Activated CD8-positive, alpha-beta memory T cell treated with anti-CD3 and anti-CD28 coated beads for 24 hours (primary cell): ENCODE measurements around the gene HERC2.
"Not testable (repeated sequence)": the region's sequence is repeated elsewhere in the genome, so short reads cannot be mapped to it uniquely, and the experiment has no call there.

Source experiments
- DNase-seq: peaks from one replicate; pipeline ENCODE4 v3.0.0-alpha.2; 2020

The HERC2 gene

GRCh38 chr15:28128031-28128430 lies 193.9 kb downstream of the HERC2 start:
- no peak for DNase-seq

- DNase-seq = no peak
Observed at GRCh38 chr15:28127036-28127435, 194.9 kb downstream of the HERC2 start.

- DNase-seq = no peak
Observed at GRCh38 chr15:28125673-28126651, 196.0 kb downstream of the HERC2 start.

GRCh38 chr15:28124841-28125240 lies 197.1 kb downstream of the HERC2 start:
- DNase-seq = no peak

- DNase-seq = peak; percentile 79
Observed at GRCh38 chr15:28123408-28124023, 198.5 kb downstream of the HERC2 start.

GRCh38 chr15:28122038-28122949 lies 199.7 kb downstream of the HERC2 start:
- DNase-seq = no peak

GRCh38 chr15:28121577-28121976 lies 200.4 kb downstream of the HERC2 start:
- DNase-seq = not testable (repeated sequence)

- no peak for DNase-seq
Observed at GRCh38 chr15:28120359-28120640, 201.7 kb downstream of the HERC2 start.

- DNase-seq = no peak
Observed at GRCh38 chr15:28118531-28118930, 203.4 kb downstream of the HERC2 start.

GRCh38 chr15:28118083-28118482 lies 203.9 kb downstream of the HERC2 start:
- DNase-seq = no peak

GRCh38 chr15:28117432-28117990 lies 204.5 kb downstream of the HERC2 start:
- no peak for DNase-seq

- DNase-seq = no peak
Observed at GRCh38 chr15:28116521-28117431, 205.2 kb downstream of the HERC2 start.

GRCh38 chr15:28115871-28116270 lies 206.1 kb downstream of the HERC2 start:
- no peak for DNase-seq

- DNase-seq = peak; percentile 19
Observed at GRCh38 chr15:28114721-28115622, 207.0 kb downstream of the HERC2 start.

- DNase-seq = no peak
Observed at GRCh38 chr15:28114114-28114455, 207.9 kb downstream of the HERC2 start.

GRCh38 chr15:28113394-28114113 lies 208.4 kb downstream of the HERC2 start:
- DNase-seq = peak; percentile 53

- peak; percentile 35 for DNase-seq
Observed at GRCh38 chr15:28112962-28113361, 209.0 kb downstream of the HERC2 start.

GRCh38 chr15:28112101-28112760 lies 209.7 kb downstream of the HERC2 start:
- DNase-seq = peak; percentile 13

GRCh38 chr15:28111543-28111942 lies 210.4 kb downstream of the HERC2 start:
- DNase-seq = peak; percentile 28

- DNase-seq = peak; percentile 21
Observed at GRCh38 chr15:28110481-28110881, 211.5 kb downstream of the HERC2 start.
